IMR-90 (cell line): ENCODE measurements around the gene ZDHHC14. TPM values are rescaled to one million over a fixed set of nuclear protein-coding genes. Genes with fewer than 3 reads are reported as not detected.

Experiments used
- ATAC-seq: fragments of 200-7000 bp; cut with Tn5 transposase; 2 replicates; pipeline ENCODE4 v1.9.1; 2020; ENCODE audit warnings: low read depth, mild to moderate bottlenecking, moderate library complexity
- BruUV-seq: library from RNA; stranded (reverse); fragments of 400-500 nt; replicated peaks from 2 replicates; lab custom pipeline; 2021; lab: Mats Ljungman, UMichigan
- CTCF ChIA-PET: fragments of 300-600 bp; formaldehyde crosslinking; extraction: SDS; loops from one replicate; lab custom pipeline; 2021; ENCODE audit warnings: antibody characterized with exemption; lab: Yijun Ruan, JAX
- POLR2A ChIA-PET: fragments of 300-600 bp; sonication (Branson Sonifier 250); formaldehyde crosslinking; loops from one replicate; lab custom pipeline; 2022; ENCODE audit warnings: antibody characterized with exemption; ENCODE audit not compliant: unreplicated experiment; lab: Charles Lee
- DNase-seq: peaks from one replicate; pipeline ENCODE4 v3.0.0; 2013
- H2AFZ ChIP-seq: replicated peaks from 2 replicates; pipeline ENCODE3; 2013; ENCODE audit warnings: low read length, mild to moderate bottlenecking; ENCODE audit not compliant: poor library complexity
- H2AK5ac ChIP-seq: 2 replicates; pipeline ENCODE4 v1.6.1; 2013; ENCODE audit warnings: low read depth, low read length, inconsistent platforms
- H2AK9ac ChIP-seq: replicated peaks from 2 replicates; pipeline ENCODE3; 2013; ENCODE audit warnings: mild to moderate bottlenecking, low read depth, low read length, moderate library complexity; ENCODE audit not compliant: poor library complexity
- H2BK120ac ChIP-seq: 2 replicates; pipeline ENCODE4 v1.6.1; 2013; ENCODE audit warnings: low read depth, low read length, inconsistent platforms
- H2BK15ac ChIP-seq: 3 replicates; pipeline ENCODE4 v1.6.1; 2013; ENCODE audit warnings: low read depth, low read length, inconsistent platforms
- H2BK20ac ChIP-seq: 2 replicates; pipeline ENCODE4 v1.6.1; 2013; ENCODE audit warnings: low read depth, mild to moderate bottlenecking, inconsistent platforms, low read length, moderate library complexity
- H2BK5ac ChIP-seq: 2 replicates; pipeline ENCODE4 v1.6.1; 2013; ENCODE audit warnings: mild to moderate bottlenecking, low read depth, low read length, inconsistent platforms; ENCODE audit not compliant: poor library complexity, severe bottlenecking
- H3K14ac ChIP-seq: replicated peaks from 2 replicates; pipeline ENCODE4 v1.6.1; 2013; ENCODE audit warnings: low read depth, low read length, inconsistent platforms
- H3K18ac ChIP-seq: 2 replicates; pipeline ENCODE4 v1.6.1; 2013; ENCODE audit warnings: low read depth, low read length, control low read depth
- H3K23ac ChIP-seq: 2 replicates; pipeline ENCODE4 v1.6.1; 2013; ENCODE audit warnings: low read depth, low read length, inconsistent platforms
- H3K27ac ChIP-seq: 2 replicates; pipeline ENCODE4 v1.5.1; 2013; ENCODE audit warnings: mild to moderate bottlenecking, control low read depth, low read length; ENCODE audit not compliant: insufficient read depth
- H3K27me3 ChIP-seq: 2 replicates; pipeline ENCODE4 v1.6.1; 2013; ENCODE audit warnings: low read length; ENCODE audit not compliant: control insufficient read depth, insufficient read depth
- H3K36me3 ChIP-seq: 2 replicates; pipeline ENCODE4 v1.6.1; 2013; ENCODE audit warnings: low read length, mixed read lengths; ENCODE audit not compliant: control insufficient read depth, insufficient read depth
- H3K4ac ChIP-seq: 2 replicates; pipeline ENCODE4 v1.6.1; 2013; ENCODE audit warnings: low read depth, low read length, inconsistent platforms
- H3K4me1 ChIP-seq: 2 replicates; pipeline ENCODE4 v1.6.1; 2013; ENCODE audit warnings: low read length, mixed read lengths; ENCODE audit not compliant: control insufficient read depth, insufficient read depth
- H3K4me2 ChIP-seq: 2 replicates; pipeline ENCODE4 v1.6.1; 2013; ENCODE audit warnings: low read depth, mild to moderate bottlenecking, control low read depth, low read length, moderate library complexity
- H3K4me3 ChIP-seq: 2 replicates; pipeline ENCODE4 v1.5.1; 2013; ENCODE audit warnings: low read depth, mild to moderate bottlenecking, control low read depth, low read length, moderate library complexity; ENCODE audit not compliant: insufficient read depth
- H3K56ac ChIP-seq: 2 replicates; pipeline ENCODE4 v1.6.1; 2013; ENCODE audit warnings: low read length, inconsistent platforms; ENCODE audit not compliant: insufficient read depth; ENCODE audit errors: extremely low read depth
- H3K79me1 ChIP-seq, 2 experiments: 2 replicates each; pipeline ENCODE4 v1.6.1; 2013; ENCODE audit warnings: low read length in 2 of 2, inconsistent platforms in 1 of 2, low read depth in 1 of 2
- H3K9ac ChIP-seq: 2 replicates; pipeline ENCODE4 v1.6.1; 2013; ENCODE audit warnings: low read depth, low read length, control low read depth
- H3K9me1 ChIP-seq: 2 replicates; pipeline ENCODE4 v1.6.1; 2013; ENCODE audit warnings: low read length, inconsistent platforms; ENCODE audit not compliant: insufficient read depth
- H3K9me3 ChIP-seq: 2 replicates; pipeline ENCODE4 v1.6.1; 2013; ENCODE audit warnings: low read length; ENCODE audit not compliant: control insufficient read depth, insufficient read depth
- H4K20me1 ChIP-seq: 2 replicates; pipeline ENCODE4 v1.6.1; 2013; ENCODE audit warnings: low read length, inconsistent platforms; ENCODE audit not compliant: insufficient read depth
- H4K5ac ChIP-seq: 2 replicates; pipeline ENCODE4 v1.6.1; 2013; ENCODE audit warnings: mild to moderate bottlenecking, low read depth, low read length, control low read depth
- H4K8ac ChIP-seq, 2 experiments: 2 replicates each; pipeline ENCODE4 v1.6.1; 2013; ENCODE audit warnings: low read depth in 2 of 2, low read length in 2 of 2, control low read depth in 1 of 2, inconsistent platforms in 1 of 2
- H4K91ac ChIP-seq: 2 replicates; pipeline ENCODE4 v1.6.1; 2013; ENCODE audit warnings: low read depth, low read length, inconsistent platforms; ENCODE audit not compliant: insufficient read depth
- BHLHE40 ChIP-seq: fragments of 150-350 bp; IDR thresholded peaks from 2 replicates; pipeline ENCODE4 v1.6.1; 2016; ENCODE audit warnings: mild to moderate bottlenecking, low read depth, low read length
- CEBPB ChIP-seq: IDR thresholded peaks from 2 replicates; pipeline ENCODE4 v1.6.1; 2012; ENCODE audit warnings: low read depth, low read length, improper control_type of control experiment
- CHD1 ChIP-seq: IDR thresholded peaks from 2 replicates; pipeline ENCODE4 v1.6.1; 2012; ENCODE audit warnings: low read depth, low read length, improper control_type of control experiment
- CTCF ChIP-seq: conservative IDR thresholded peaks from 2 replicates; pipeline ENCODE4 v1.5.1; 2012; ENCODE audit warnings: mild to moderate bottlenecking, low read depth, low read length, improper control_type of control experiment
- FOS ChIP-seq: fragments of 150-350 bp; IDR thresholded peaks from 2 replicates; pipeline ENCODE4 v1.6.1; 2016; ENCODE audit warnings: low read depth, low read length
- MAFK ChIP-seq: IDR thresholded peaks from 2 replicates; pipeline ENCODE4 v1.6.1; 2012; ENCODE audit warnings: low read depth, low read length, improper control_type of control experiment
- MAZ ChIP-seq: IDR thresholded peaks from 2 replicates; pipeline ENCODE4 v1.6.1; 2012; ENCODE audit warnings: low read depth, mild to moderate bottlenecking, low read length, improper control_type of control experiment, moderate library complexity, borderline replicate concordance
- MXI1 ChIP-seq: IDR thresholded peaks from 2 replicates; pipeline ENCODE4 v1.6.1; 2012; ENCODE audit warnings: low read depth, mild to moderate bottlenecking, low read length, moderate library complexity, borderline replicate concordance
- NFE2L2 ChIP-seq: fragments of 150-350 bp; IDR thresholded peaks from 2 replicates; pipeline ENCODE4 v1.6.1; 2016; ENCODE audit warnings: low read depth, mild to moderate bottlenecking, low read length
- POLR2A ChIP-seq: IDR thresholded peaks from 2 replicates; pipeline ENCODE4 v1.6.1; 2012; ENCODE audit warnings: mild to moderate bottlenecking, low read depth, low read length
- RAD21 ChIP-seq: IDR thresholded peaks from 2 replicates; pipeline ENCODE4 v1.6.1; 2012; ENCODE audit warnings: low read length, improper control_type of control experiment
- RCOR1 ChIP-seq: IDR thresholded peaks from 2 replicates; pipeline ENCODE4 v1.6.1; 2012; ENCODE audit warnings: mild to moderate bottlenecking, low read length, improper control_type of control experiment; ENCODE audit not compliant: insufficient replicate concordance
- RFX5 ChIP-seq: IDR thresholded peaks from 2 replicates; pipeline ENCODE4 v1.8.0; 2012; ENCODE audit warnings: low read depth, mild to moderate bottlenecking, low read length, moderate library complexity
- SMC3 ChIP-seq: fragments of 150-350 bp; IDR thresholded peaks from 2 replicates; pipeline ENCODE4 v1.6.1; 2016; ENCODE audit warnings: low read depth, mild to moderate bottlenecking, antibody characterized with exemption, low read length, moderate library complexity
- WGBS, 2 experiments: methylation state at CpG; one replicate each; pipeline versions ENCODE4 v1.1.5 to v1.1.7; 2013; ENCODE audit warnings: missing lambda C conversion rate in 2 of 2; ENCODE audit not compliant: insufficient read length in 1 of 2; ENCODE audit errors: extremely low coverage in 2 of 2; 5-methylcytosine and 5-hydroxymethylcytosine counted together
- dilution Hi-C: fragments of 300-500 bp; cut with HindIII; formaldehyde crosslinking; loops from one replicate; pipeline ENCODE4 v1.14.3; 2018; ENCODE audit warnings: low sequenced_read_pairs; ENCODE audit not compliant: unreplicated experiment
- in situ Hi-C: fragments of 300-500 bp; cut with MboI; formaldehyde crosslinking; loops from 3 replicates; pipeline ENCODE4 v1.14.3; 2019; ENCODE audit warnings: low sequenced_read_pairs, inconsistent platforms, mixed read lengths
- intact Hi-C: fragments of 100-400 bp; cut with micrococcal nuclease; formaldehyde crosslinking; loops from 2 replicates; pipeline ENCODE4 v1.10.0; 2022
- polyA plus RNA-seq, 3 experiments: library from polyadenylated mRNA; depleted of rRNA; stranded (reverse); fragments of >200 nt; gene quantifications; 2 replicates each; pipeline ENCODE4 v1.2.3, GENCODE V29; 2012; ENCODE audit warnings: low replicate concordance in 1 of 3
- total RNA-seq: library from RNA; depleted of rRNA; stranded (reverse); fragments of >200 nt; gene quantifications from 2 replicates; pipeline ENCODE4 v1.2.3, GENCODE V29; 2012
- TF ChIP-seq, protein P1 (sequence below): fragments of 150-350 bp; IDR thresholded peaks from 2 replicates; pipeline ENCODE4 v1.6.1; 2016; ENCODE audit warnings: low read depth, mild to moderate bottlenecking, low read length, moderate library complexity, borderline replicate concordance

ZDHHC14 gene
- total and polyA plus RNA-seq, 2 of the 4 experiments (the other 2 are of a cell fraction): 0.90 to 2.0 TPM

- H4K5ac ChIP-seq: no peak overlapping the region
- intact Hi-C loops (no loop called here), in situ Hi-C loops (no loop called here), dilution Hi-C loops (no loop called here)
- H3K9me1 ChIP-seq: no peaks in the 10 kb centered on the region
- ChIA-PET CTCF (no interaction called here), POLR2A (no interaction called here)
- no peak overlapping the region for H3K9ac ChIP-seq
- no peaks in the 10 kb centered on the region for H3K79me1 ChIP-seq
- H2BK5ac ChIP-seq: no peak overlapping the region
- no peak overlapping the region for H4K91ac ChIP-seq
- H4K8ac ChIP-seq: no peak overlapping the region
- BruUV-seq: no TSS peak
- H2BK15ac ChIP-seq: no peak overlapping the region
- H3K23ac ChIP-seq: no peak overlapping the region
- H3K56ac ChIP-seq: no peak overlapping the region
- no peaks in the 10 kb centered on the region for H4K20me1 ChIP-seq
- no peak overlapping the region for H3K4me3 ChIP-seq
- H2BK20ac ChIP-seq: no peak overlapping the region
- no peak overlapping the region for H2AK5ac ChIP-seq
- no peak overlapping the region for H3K18ac ChIP-seq
- DNase-seq: no peak
- ATAC-seq: no peak
- H3K27me3 ChIP-seq: no peaks in the 10 kb centered on the region; the same call in 1 of the 2 replicates
- no peaks in the 10 kb centered on the region; the same call in 1 of the 2 replicates for H3K4me1 ChIP-seq
- H2AFZ ChIP-seq: no peak overlapping the region
- WGBS, 2 experiments: no CpG with 5 or more reads among the region's 2 CpGs
- no peaks in the 10 kb centered on the region for H3K9me3 ChIP-seq
- H3K4ac ChIP-seq: no peak overlapping the region
- TF ChIP-seq CTCF (no peak), FOS (no peak), RCOR1 (no peak), RFX5 (no peak), CHD1 (no peak), MAZ (no peak), POLR2A (no peak), NFE2L2 (no peak), RAD21 (no peak), MXI1 (no peak), SMC3 (no peak), CEBPB (no peak), MAFK (no peak), BHLHE40 (no peak)
- TF ChIP-seq, protein P1, sequence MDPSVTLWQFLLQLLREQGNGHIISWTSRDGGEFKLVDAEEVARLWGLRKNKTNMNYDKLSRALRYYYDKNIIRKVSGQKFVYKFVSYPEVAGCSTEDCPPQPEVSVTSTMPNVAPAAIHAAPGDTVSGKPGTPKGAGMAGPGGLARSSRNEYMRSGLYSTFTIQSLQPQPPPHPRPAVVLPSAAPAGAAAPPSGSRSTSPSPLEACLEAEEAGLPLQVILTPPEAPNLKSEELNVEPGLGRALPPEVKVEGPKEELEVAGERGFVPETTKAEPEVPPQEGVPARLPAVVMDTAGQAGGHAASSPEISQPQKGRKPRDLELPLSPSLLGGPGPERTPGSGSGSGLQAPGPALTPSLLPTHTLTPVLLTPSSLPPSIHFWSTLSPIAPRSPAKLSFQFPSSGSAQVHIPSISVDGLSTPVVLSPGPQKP: no peak
- no peak overlapping the region for H2AK9ac ChIP-seq
- H3K14ac ChIP-seq: no peak overlapping the region
- no peak overlapping the region for H3K4me2 ChIP-seq
- no peak overlapping the region for H3K27ac ChIP-seq
- H3K36me3 ChIP-seq: no peaks in the 10 kb centered on the region
- H2BK120ac ChIP-seq: no peak overlapping the region
These were observed 177.7 kb downstream of the ZDHHC14 start for GRCh38 chr6:157558487-157559200.
